Neural progenitor cell (in vitro differentiated cells): Measurements from ENCODE around the gene CASP9.

Source experiments
- EZH2 ChIP-seq: fragments of 200-600 bp; sonication (generic); IDR thresholded peaks from 2 replicates; pipeline ENCODE4 v1.6.1; 2017; ENCODE audit warnings: antibody characterized with exemption, mild to moderate bottlenecking, moderate library complexity
- TF ChIP-seq, protein P1 (sequence below): fragments of 200-600 bp; sonication (generic); IDR thresholded peaks from 2 replicates; pipeline ENCODE4 v1.5.1; 2017; ENCODE audit warnings: antibody characterized with exemption, mild to moderate bottlenecking

DNA sequence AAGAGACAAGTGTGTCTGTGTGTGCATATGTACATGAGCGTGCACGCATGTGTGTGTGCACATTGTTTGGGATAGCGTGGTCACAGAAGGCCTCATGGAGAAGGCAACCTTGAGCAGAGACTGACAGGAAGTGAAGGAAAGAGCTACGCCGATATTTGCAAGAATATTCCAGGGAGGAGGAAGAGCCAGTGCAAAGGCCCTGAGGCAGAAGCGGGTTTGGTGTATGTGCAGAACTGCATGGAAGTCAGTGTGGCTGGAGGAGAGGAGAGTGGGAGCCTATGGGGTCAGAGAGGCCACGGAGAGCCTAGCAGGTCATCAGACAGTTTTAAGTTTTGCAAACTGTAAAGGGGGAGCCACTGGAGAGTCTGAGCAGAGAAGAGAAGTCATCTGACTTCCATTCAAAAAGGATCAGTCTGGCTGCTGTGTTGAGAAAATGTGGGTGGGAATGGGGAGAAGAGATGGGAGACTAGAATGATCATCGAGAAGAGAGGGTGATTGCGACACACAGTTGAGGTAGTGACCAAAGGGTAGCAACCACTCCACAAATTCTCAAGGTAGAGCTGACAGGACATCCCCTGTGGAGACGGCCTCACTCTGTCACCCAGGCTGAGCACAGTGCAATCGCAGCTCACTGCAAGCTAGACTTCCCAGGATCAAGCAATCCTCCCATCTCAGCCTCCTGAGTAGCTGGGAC, 44.2 kb downstream of the CASP9 start:
- TF ChIP-seq, protein P1, sequence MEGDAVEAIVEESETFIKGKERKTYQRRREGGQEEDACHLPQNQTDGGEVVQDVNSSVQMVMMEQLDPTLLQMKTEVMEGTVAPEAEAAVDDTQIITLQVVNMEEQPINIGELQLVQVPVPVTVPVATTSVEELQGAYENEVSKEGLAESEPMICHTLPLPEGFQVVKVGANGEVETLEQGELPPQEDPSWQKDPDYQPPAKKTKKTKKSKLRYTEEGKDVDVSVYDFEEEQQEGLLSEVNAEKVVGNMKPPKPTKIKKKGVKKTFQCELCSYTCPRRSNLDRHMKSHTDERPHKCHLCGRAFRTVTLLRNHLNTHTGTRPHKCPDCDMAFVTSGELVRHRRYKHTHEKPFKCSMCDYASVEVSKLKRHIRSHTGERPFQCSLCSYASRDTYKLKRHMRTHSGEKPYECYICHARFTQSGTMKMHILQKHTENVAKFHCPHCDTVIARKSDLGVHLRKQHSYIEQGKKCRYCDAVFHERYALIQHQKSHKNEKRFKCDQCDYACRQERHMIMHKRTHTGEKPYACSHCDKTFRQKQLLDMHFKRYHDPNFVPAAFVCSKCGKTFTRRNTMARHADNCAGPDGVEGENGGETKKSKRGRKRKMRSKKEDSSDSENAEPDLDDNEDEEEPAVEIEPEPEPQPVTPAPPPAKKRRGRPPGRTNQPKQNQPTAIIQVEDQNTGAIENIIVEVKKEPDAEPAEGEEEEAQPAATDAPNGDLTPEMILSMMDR: no peak
- TF ChIP-seq EZH2: no peak
